Liver (tissue), 9 donors: ENCODE results near the gene ARMC12. TPM values are rescaled to one million over a fixed set of nuclear protein-coding genes. Genes with fewer than 3 reads are reported as not detected.

Source experiments
- DNase-seq: peaks from one replicate; pipeline ENCODE4 v3.0.0-alpha.2; 2017; ENCODE audit warnings: low spot score
- H3K27ac ChIP-seq, 2 donors: one replicate each; pipeline ENCODE4 v1.7.0; 2013; ENCODE audit warnings: inconsistent platforms in 2 of 2, low read length in 2 of 2, control low read depth in 1 of 2, low read depth in 1 of 2, mild to moderate bottlenecking in 1 of 2
- H3K27me3 ChIP-seq, 4 donors: one replicate each; pipeline versions ENCODE4 v1.6.1 to v1.7.0; 2013; ENCODE audit warnings: low read length in 3 of 4, inconsistent platforms in 1 of 4, mild to moderate bottlenecking in 1 of 4, moderate library complexity in 1 of 4; ENCODE audit not compliant: control insufficient read depth in 4 of 4, insufficient read depth in 4 of 4
- H3K36me3 ChIP-seq, 4 donors: one replicate each; pipeline versions ENCODE4 v1.6.1 to v1.7.0; 2013; ENCODE audit warnings: low read length in 3 of 4, mild to moderate bottlenecking in 3 of 4, low read depth in 1 of 4, moderate library complexity in 1 of 4; ENCODE audit not compliant: control insufficient read depth in 4 of 4, insufficient read depth in 3 of 4
- H3K4me1 ChIP-seq, 4 donors: one replicate each; pipeline versions ENCODE4 v1.6.1 to v1.7.0; 2013; ENCODE audit warnings: low read length in 3 of 4, mild to moderate bottlenecking in 3 of 4, moderate library complexity in 1 of 4; ENCODE audit not compliant: control insufficient read depth in 4 of 4, insufficient read depth in 4 of 4
- H3K4me3 ChIP-seq, 3 donors: one replicate each; pipeline versions ENCODE4 v1.6.1 to v1.7.0; 2013; ENCODE audit warnings: low read length in 3 of 3, control low read depth in 1 of 3, low read depth in 1 of 3, mild to moderate bottlenecking in 1 of 3
- H3K9ac ChIP-seq, 2 donors: one replicate each; pipeline ENCODE4 v1.7.0; 2013; ENCODE audit warnings: low read length in 2 of 2, mild to moderate bottlenecking in 2 of 2, moderate library complexity in 2 of 2, control low read depth in 1 of 2, low read depth in 1 of 2
- H3K9me3 ChIP-seq, 4 donors: one replicate each; pipeline versions ENCODE4 v1.6.1 to v1.7.0; 2013; ENCODE audit warnings: low read length in 3 of 4; ENCODE audit not compliant: control insufficient read depth in 4 of 4
- ATF3 ChIP-seq: IDR thresholded peaks from 2 replicates; pipeline ENCODE4 v1.6.1; 2016; ENCODE audit warnings: antibody characterized with exemption
- CTCF ChIP-seq: fragments of 150-350 bp; IDR thresholded peaks from 2 replicates; pipeline ENCODE4 v1.5.1; 2017; ENCODE audit warnings: improper control_type of control experiment, low read depth, low read length; ENCODE audit not compliant: missing input control
- EGR1 ChIP-seq, 2 donors: IDR thresholded peaks; 2 replicates each; pipeline ENCODE4 v1.6.1; 2016 to 2018; ENCODE audit warnings: antibody characterized with exemption in 2 of 2, low read depth in 2 of 2
- FOXA2 ChIP-seq: IDR thresholded peaks from 2 replicates; pipeline ENCODE4 v1.6.1; 2016; ENCODE audit warnings: antibody characterized with exemption
- GABPA ChIP-seq, 2 donors: IDR thresholded peaks in 1 of 2; conservative IDR thresholded peaks in 1 of 2; 2 replicates each; pipeline ENCODE4 v1.6.1; 2016; ENCODE audit warnings: antibody characterized with exemption in 2 of 2, mild to moderate bottlenecking in 1 of 2, moderate library complexity in 1 of 2
- HNF4A ChIP-seq, 2 donors: conservative IDR thresholded peaks; 2 replicates each; pipeline ENCODE4 v1.6.1; 2016; ENCODE audit warnings: antibody characterized with exemption in 2 of 2, mild to moderate bottlenecking in 2 of 2
- HNF4G ChIP-seq: IDR thresholded peaks from 2 replicates; pipeline ENCODE4 v1.6.1; 2016; ENCODE audit warnings: antibody characterized with exemption
- JUND ChIP-seq, 2 donors: IDR thresholded peaks; 2 replicates each; pipeline ENCODE4 v1.6.1; 2016; ENCODE audit warnings: antibody characterized with exemption in 2 of 2
- NR2F2 ChIP-seq: IDR thresholded peaks from 2 replicates; pipeline ENCODE4 v1.6.1; 2016; ENCODE audit warnings: antibody characterized with exemption
- RAD21 ChIP-seq, 2 donors: IDR thresholded peaks; 2 replicates each; pipeline ENCODE4 v1.6.1; 2016; ENCODE audit warnings: antibody characterized with exemption in 2 of 2, mild to moderate bottlenecking in 2 of 2
- REST ChIP-seq: IDR thresholded peaks from 2 replicates; pipeline ENCODE4 v1.6.1; 2016; ENCODE audit warnings: antibody characterized with exemption, mild to moderate bottlenecking
- RXRA ChIP-seq, 2 donors: IDR thresholded peaks; 2 replicates each; pipeline ENCODE4 v1.6.1; 2017 to 2018; ENCODE audit warnings: antibody characterized with exemption in 2 of 2, mild to moderate bottlenecking in 1 of 2
- SP1 ChIP-seq: IDR thresholded peaks from 2 replicates; pipeline ENCODE4 v1.6.1; 2018; ENCODE audit warnings: antibody characterized with exemption, mild to moderate bottlenecking
- YY1 ChIP-seq: IDR thresholded peaks from 2 replicates; pipeline ENCODE4 v1.6.1; 2016; ENCODE audit warnings: antibody characterized with exemption, mild to moderate bottlenecking
- WGBS: extraction: QIAGEN DNeasy Blood & Tissue Kit; methylation state at CpG from one replicate; pipeline ENCODE4 v1.1.7; 2013; 5-methylcytosine and 5-hydroxymethylcytosine counted together
- polyA plus RNA-seq, 2 donors: library from polyadenylated mRNA; stranded (reverse) in 1 of 2; unstranded in 1 of 2; fragments of 200-250 nt in 1 of 2; fragments of >200 nt in 1 of 2; fragmentation: Nextera tagmentation in 1 of 2; extraction: Ambion mirVana in 1 of 2; gene quantifications; one replicate each; pipeline versions ENCODE4 v1.2.1 to v1.2.3, GENCODE V29; 2013 to 2015
- total RNA-seq, 2 donors: library from RNA; depleted of rRNA; stranded (reverse); fragments of >200 nt; gene quantifications; one replicate each; pipeline ENCODE4 v1.2.3, GENCODE V29; 2014
- donor health status: healthy.
- donor health status: healthy.
- donor health status: healthy.
- donor health status: healthy.
- donor health status: healthy.

ARMC12 gene
- total and polyA plus RNA-seq, 4 donors = 0.42 to 0.64 (median 0.43) TPM; not detected in 1

GRCh38 chr6:35746516-35746915 is 9.7 kb downstream of the ARMC12 start:
- Histone ChIP-seq H3K27me3 (no peaks in the 10 kb centered on the region), H3K9ac (no peak overlapping the region), H3K4me3 (no peak overlapping the region), H3K9me3 (peaks cover 0 to 2% (median 0%) of the 10 kb centered on the region in 4 donors), H3K27ac (no peak overlapping the region), H3K4me1 (no peaks in the 10 kb centered on the region), H3K36me3 (no peaks in the 10 kb centered on the region)
- WGBS = 93% methylated on average over 3 of the region's 3 CpGs
- TF ChIP-seq JUND (IDR thresholded peaks at IDR 0.05) = no peak
- no peak for TF ChIP-seq YY1
- TF ChIP-seq HNF4A (conservative IDR thresholded peaks at IDR 0.05) = no peak
- TF ChIP-seq NR2F2 = no peak
- TF ChIP-seq REST = no peak
- TF ChIP-seq EGR1 (IDR thresholded peaks at IDR 0.05; ENCODE audit: low read depth in 2 of 2) = no peak
- TF ChIP-seq ATF3 = no peak
- no peak for TF ChIP-seq SP1
- no peak for TF ChIP-seq RXRA (IDR thresholded peaks at IDR 0.05)
- TF ChIP-seq HNF4G = no peak
- TF ChIP-seq CTCF = no peak
- no peak for TF ChIP-seq GABPA (IDR thresholded peaks at IDR 0.05 in 1 of 2, conservative IDR thresholded peaks at IDR 0.05 in 1 of 2)
- no peak for TF ChIP-seq FOXA2
- DNase-seq = no peak

- Histone ChIP-seq H3K27me3 (no peaks in the 10 kb centered on the region), H3K27ac (no peak overlapping the region), H3K9ac (no peak overlapping the region), H3K36me3 (no peaks in the 10 kb centered on the region), H3K9me3 (peaks cover 0 to 2% (median 0%) of the 10 kb centered on the region in 4 donors), H3K4me3 (no peak overlapping the region), H3K4me1 (no peaks in the 10 kb centered on the region)
- TF ChIP-seq CTCF = no peak
- TF ChIP-seq RXRA (IDR thresholded peaks at IDR 0.05) = no peak
- TF ChIP-seq SP1 = no peak
- TF ChIP-seq RAD21 (IDR thresholded peaks at IDR 0.05) = no peak
- TF ChIP-seq EGR1 (IDR thresholded peaks at IDR 0.05; ENCODE audit: low read depth in 2 of 2) = no peak
- DNase-seq = no peak
- 95% methylated on average over 1 of the region's 1 CpG for WGBS
Measured at GRCh38 chr6:35747877-35748276, 11.0 kb downstream of the ARMC12 start.
